HTR-8/SVneo (cell line): ENCODE measurements around the gene MEGF9.

Experiments
- DNase-seq: peaks from one replicate; pipeline ENCODE4 v3.0.0; 2011; ENCODE audit warnings: low spot score, mixed read lengths; ENCODE audit not compliant: insufficient read length
- FAIRE-seq: peaks from 2 replicates; lab custom pipeline; 2011; peaks lifted over from hg19 to GRCh38; lab: Jason Lieb, UNC

The MEGF9 gene

DNA sequence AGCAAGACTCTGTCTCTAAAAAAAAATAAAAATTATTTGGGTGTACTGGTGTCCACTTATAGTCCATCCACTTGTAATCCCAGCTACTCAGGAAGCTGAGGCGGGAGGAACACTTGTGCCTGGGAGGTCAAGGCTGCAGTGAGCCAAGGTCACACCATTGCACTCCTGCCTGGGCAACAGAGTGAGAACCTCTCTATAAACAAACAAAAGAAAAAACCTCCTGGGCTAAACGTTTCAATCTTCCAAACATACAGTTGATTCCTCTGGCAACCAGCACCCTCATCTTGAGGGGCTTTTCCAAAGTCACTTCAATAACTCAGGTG lies 120.4 kb downstream of the MEGF9 start:
- DNase-seq (no peak), FAIRE-seq (no peak)

DNA sequence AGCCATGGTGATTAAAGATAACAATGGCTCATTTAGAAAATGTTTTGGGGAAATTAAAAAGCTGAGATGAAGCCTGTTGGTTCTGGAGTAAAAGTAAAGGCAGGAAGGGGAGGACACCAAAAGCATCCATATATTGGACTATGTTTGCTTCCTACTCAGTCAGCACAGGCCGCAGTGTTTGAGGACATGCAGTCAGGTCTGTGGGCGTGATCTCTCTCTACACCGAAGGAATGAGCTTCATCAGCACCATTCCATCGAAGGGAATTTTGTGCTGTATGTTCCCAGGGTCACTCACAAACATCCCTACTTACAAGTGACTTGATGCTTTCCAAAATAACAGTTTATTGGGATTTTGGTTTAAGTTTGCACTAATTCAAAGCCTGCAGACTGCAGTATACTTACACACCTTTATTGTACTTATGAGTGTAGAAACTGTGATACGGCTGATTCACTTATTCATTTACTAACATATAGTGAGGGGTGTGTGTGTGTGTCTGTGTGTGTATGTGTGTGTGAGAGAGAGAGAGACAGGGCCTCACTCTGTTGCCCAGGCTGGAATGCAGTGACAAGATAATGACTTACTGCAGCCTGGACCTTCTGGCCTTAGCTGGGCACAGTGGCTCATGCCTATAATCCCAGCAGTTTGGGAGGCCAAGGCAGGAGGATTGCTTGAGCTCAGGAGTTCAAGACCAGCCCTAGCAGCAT lies 120.9 kb downstream of the MEGF9 start:
- no peak for DNase-seq
- no peak for FAIRE-seq

DNA sequence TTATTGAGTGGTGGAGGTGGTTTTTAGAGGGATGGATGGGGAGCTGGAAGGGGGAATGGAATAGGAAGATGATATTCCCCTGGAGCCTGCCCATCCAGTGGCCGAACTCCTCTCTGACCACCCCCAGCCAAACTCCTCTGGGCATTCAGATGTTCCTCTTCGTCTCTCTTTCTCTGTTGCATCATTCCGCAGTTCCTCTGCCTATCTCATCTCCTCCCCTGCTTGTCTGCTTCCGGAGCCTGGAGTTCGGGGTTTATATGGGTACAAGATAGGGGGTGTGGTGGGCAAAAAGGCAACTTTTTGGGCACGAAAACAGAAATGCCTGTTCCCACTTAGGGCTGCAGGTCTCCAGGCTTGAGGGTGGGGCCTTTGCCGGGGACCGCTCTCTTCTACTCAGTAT lies 122.1 kb downstream of the MEGF9 start:
- FAIRE-seq (no peak), DNase-seq (no peak)

DNA sequence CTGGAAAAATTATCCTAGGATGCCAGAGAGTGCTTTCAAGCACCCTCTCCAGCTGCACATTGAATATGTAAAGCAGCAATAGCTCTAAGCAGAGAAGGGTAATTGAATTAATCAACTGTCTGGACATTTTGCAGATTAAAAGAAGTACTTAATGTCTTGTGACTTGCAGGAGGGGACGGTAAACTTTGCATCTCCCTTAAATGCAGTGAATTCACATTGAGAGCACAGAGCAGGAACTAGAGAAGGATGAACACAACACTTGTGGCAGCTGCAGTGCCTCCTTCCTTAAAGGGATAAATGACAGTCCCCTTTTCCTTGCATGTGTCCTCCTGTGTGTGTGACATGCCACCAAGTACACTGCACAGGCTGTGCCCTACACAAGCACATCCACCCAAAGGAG lies 126.9 kb downstream of the MEGF9 start:
- DNase-seq (no peak), FAIRE-seq (no peak)

DNA sequence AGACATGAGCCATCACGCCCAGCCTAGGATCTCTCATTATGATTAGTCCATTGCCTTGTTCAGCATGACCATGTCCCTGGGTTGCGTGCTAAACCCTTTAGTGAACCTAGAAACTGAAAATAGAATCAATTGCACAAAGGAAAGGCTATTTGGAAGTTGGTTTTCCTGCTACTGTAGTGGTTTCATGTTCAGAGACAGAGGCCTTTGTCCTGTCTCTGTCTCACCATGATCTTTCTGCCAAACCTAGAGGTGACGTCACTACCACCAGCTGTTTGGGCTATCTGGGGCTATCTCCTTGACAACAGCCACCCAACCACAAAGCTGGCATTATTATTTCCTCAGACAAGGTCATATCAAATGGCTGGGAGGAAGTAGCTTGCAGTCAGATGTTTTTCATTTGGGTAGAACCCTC lies 130.3 kb downstream of the MEGF9 start:
- FAIRE-seq (no peak), DNase-seq (no peak)

DNA sequence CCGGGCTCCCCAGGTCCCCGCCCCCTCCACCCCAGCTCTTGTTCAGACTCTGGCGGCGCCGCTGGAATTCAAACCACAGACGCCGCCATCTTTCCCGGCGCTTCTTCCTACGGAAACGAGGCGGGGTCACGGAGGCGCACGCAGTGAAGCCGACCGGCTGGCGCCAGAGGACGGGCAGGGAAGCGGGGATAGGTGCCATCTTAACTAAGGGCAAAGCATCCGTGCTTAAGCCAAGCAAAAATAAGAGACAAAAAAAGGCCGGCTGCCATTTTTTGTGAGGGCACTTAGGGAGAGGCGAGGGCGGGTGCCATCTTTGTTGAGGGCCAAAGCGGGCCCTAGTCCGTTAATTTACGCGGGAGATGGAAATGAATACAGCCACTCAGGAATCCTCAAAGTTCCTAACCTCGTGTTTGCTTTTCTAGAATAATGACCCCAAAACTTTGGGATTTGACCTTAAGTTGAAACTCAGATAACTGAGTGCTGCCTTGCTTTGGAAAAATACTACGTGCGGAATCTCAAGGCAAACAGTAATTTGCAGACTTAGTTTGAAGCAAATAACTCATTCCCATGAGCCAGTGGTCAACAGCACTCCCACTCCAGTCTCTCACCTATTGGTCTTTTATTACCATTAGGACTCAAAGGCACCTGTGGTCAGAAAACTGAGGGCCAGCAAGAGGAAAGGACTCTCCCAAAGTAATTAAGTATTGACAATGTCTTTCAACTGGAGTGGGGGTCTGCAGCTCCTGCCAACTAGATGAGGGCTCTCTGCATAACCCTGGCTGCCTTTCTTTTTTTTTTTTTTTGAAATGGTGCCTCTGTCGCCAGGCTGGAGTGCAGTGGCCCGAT lies 134.0 kb downstream of the MEGF9 start, which contains the start of gene CDK5RAP2:
Gene CDK5RAP2 (minus strand): TSS at position 117 of the 846 bp plus-strand sequence. CDS start 189 bp downstream, outside the sequence.
- no peak for FAIRE-seq

DNA sequence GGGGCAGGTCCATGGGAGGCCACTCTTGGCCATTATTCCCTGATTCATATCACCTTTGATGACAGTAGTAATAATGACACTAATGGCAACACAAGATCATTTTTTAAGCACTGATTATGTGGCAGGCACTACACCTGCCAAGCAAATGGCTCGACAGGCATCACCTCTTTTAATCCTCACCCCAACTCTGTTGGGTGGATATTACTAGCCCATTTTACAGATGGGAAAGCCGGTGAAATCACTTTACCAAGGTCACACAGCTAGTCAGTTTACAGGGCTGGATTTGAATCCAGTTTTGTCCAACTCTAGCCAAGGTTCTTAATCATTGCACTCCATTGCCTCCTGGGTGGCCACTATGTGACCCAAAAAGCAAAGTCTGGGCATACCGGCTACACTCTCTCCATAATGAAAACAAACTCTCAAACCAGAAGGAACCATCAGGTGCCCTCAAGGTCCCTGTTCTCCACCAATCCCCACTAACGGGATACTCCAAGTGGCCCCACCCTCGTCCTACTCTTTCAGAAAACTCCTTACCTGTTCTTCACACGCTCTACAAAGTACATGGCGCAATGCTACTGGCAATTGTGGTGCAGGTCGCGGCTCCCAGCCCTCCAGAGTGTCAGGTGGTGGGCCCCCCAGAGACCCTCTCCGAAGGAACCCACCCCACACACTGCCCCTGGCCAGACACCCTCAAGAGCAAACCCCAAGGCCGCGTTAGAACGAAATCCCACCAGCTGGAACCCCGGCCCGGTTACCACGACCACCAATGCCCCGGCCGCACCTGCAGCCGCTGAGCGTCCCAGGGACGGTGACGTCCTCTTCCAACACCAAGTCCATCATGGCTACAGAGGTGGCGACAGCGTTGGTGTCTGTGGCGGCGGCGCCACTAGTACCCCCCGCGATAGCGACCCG lies 134.9 kb downstream of the MEGF9 start:
- no peak for FAIRE-seq
- no peak for DNase-seq

More for the DNA sequence above, 134.0 kb downstream of the MEGF9 start, which contains the start of gene CDK5RAP2:
- DNase-seq = peak; percentile 86

DNA sequence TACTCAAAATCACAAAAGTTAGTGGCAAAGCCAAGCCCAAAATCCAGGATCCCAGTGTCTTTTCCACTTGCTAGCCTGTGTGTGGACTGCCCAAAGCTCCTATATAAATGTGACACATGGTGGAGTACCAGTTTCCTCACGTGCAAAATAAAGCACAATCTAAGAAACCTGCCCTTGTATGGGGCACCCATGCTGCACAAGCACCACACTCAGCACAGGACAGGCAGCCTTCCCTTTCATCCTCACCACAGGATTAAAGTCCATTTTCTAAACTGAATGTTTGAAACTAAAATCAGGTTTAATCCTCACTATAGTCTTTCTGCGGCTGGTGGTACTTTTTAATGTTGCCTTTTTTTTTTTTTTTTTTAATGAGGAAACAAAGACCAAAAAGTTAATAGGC lies 139.8 kb downstream of the MEGF9 start:
- no peak for FAIRE-seq

DNA sequence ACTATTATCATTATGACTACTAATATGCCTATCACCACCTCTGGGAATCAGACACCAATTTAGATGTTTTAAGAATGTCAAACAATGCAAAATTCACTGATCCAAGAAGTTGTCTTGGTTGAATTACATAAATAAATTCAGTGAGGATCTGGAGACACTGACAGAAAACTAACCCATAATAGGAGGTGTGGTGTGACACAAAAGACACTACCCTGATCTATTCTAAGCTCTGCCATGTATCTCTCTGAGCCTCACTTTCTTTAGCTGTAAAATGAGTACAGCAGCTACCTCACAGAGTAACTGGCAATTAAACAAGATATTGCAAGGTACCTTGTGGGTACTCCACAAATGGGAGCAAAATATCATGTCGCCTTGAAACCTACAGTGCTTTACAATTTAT lies 141.8 kb downstream of the MEGF9 start:
- DNase-seq (no peak), FAIRE-seq (no peak)

More for the DNA sequence above, 139.8 kb downstream of the MEGF9 start:
- no peak for DNase-seq

DNA sequence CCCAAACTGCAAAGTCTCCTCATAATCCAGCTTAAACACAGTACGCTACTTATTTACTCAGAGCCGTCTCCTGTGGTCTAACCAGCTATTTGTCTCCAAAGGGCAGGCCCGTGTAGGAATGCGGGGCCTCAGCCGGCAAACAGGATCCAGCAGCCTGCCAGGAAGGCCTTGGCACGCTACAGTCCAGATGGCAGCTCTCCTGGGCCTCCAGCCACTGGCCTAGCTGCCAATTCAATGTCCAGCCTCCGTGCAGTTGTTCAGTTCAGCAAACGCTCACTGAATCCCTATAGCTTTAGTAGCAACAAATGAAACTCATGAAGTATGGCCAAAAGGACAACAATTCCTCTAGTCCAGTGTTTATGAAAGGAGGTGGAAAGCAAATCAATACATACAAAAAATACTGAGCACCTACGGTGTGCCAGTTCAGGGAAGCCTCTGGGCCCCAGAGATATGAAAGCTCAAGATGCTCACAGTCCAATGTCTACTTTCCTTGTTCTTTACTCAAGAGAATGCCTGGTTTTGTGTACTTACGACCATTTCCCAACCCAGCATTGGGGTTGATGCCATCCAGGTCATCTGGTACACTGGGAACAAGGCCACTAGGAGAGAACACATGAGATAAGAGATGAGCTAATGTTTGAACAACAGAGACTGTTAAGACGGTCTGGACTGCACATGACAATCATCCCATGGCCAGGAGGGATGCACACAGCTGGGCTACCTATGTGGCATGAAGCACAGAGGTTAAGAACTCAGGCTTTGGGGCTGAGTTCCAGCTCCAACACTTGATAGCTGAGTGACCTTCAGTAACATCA lies 142.6 kb downstream of the MEGF9 start:
- DNase-seq (no peak), FAIRE-seq (no peak)

DNA sequence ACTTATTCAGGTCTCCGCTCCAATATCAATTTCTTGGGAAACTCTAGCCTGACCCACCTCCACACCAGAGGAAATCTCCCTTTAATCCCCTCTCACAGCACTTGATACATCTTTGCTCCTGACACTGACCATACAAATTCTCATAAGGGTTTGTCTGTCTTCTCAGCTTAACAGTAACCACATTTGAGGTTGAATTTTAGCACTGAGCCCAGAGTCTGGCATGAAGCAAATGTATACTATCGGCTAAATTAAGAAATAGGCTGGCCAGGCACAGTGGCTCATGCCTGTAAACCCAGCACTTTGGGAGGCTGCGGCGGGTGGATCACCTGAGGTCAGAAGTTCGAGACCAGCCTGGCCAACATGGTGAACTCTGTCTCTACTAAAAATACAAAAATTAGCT lies 144.0 kb downstream of the MEGF9 start:
- no peak for DNase-seq
- FAIRE-seq = no peak

DNA sequence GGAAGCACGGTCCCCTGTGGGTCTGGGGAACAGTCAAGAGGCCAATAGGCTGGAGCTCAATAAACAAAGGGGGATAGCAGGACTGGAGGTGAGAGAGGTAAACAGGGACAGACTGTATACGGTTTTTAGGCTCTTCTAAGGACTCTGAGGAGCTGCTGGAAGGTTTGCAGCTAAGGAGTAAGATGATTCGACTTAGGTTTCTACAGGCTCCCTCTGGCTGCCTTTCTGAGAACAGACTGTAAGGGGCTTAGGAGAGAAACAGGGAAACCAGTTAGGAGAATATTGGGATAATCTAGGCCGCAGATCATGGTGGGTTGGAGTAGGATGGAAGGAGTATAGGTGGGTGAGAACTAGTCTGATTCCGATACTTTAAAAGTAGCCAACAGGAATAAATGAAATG lies 144.7 kb downstream of the MEGF9 start:
- FAIRE-seq (no peak), DNase-seq (no peak)

DNA sequence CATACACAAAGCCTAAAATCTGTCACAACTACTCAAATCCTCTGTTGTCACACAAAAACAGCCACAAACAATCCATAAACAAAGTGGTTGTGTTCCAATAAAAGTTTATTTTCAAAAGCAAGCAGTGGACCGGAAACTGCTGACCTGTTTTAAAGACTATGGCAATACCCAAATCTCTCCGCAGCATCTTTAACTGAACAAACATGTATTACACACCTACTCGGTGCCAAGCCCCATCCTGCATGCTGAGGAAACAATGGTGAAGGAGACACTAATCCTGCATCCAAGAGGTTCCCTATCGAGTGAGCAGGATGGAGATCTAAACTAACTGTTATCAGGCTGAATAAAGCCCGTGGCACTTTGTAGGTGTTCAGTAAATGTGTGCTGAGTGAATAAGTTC lies 145.5 kb downstream of the MEGF9 start:
- FAIRE-seq (no peak), DNase-seq (no peak)

DNA sequence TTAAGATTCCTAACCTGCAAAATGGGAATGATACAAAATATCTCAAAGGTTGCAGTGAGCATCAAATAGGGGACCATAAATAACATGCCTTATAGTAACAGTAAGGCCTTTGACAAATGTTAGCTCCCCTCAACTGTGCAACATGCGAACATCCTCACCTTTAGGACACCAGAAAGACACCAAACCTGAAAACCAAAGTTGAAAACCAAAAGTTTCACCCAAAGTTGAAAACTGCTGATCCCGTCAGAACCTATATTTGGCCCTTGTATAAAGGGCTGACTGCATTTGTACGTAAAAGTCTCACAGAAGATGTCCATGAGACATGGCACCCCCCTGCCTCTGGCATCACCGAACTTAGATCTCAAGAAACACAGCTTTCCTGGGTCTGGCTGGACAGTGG lies 146.4 kb downstream of the MEGF9 start:
- DNase-seq = no peak
- no peak for FAIRE-seq

DNA sequence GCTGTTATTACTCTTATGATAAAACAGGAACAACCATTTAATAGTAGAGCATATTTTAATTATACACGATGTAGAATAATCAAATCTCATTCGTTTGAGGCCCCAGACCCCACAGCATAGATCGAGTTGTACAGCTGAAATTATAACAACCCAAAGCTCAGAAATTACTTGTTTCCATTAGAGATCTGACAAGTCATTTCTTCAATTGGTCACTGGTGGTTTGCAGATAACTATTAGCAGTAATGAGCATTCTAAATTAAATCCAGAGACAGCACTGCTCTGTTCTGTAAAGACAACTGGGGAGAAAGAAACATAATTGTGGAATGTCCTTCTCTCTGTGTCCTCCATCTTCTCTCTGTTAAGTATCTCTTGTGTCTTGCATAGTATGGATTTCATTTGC lies 147.2 kb downstream of the MEGF9 start:
- FAIRE-seq (no peak), DNase-seq (no peak)

DNA sequence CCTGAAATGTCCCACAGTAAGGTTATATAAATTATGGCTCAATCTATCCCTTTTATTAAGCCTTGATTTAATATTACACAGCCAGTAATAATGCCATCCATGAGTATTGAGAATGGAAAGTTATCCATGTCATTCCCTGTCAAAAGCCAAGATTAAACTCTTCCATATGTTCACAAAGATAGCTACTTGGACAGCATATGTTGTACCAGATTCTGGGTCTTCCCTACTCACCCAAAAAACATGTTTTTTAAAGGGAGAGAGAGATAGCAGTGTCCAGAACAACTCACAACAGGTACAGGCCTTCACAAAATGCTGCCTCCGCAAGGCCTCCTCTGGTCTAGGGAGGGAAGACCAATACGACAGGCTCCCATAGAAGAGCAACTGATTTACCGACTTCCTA lies 149.7 kb downstream of the MEGF9 start:
- FAIRE-seq = no peak
- DNase-seq = no peak

DNA sequence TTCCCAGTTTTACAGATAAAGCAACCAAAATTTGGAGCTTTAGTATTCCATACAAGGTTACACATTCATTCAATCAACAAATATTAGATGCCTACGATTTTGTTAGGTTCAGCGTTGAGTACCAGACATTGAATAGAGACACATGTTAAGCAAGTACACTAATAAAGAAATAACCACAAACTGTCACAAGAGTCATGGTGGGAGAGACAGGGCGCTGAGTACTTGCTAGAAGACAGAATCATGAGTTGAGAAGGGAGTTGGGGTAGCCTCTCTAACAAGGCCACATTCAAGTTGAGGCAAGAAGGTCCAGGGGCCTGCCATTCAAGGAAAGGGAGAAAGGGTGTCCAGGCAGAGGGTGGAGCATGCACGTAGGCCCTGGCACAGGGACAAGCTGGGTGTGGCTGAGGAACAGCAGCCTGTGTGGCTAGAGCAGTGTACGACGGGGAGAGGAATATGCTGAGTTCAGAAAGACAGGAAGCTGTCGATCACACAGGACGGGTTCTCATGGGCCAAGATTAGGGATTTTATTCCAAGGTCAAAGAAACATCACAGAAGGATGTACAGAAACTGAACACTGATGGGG lies 151.3 kb downstream of the MEGF9 start:
- FAIRE-seq (no peak), DNase-seq (no peak)

DNA sequence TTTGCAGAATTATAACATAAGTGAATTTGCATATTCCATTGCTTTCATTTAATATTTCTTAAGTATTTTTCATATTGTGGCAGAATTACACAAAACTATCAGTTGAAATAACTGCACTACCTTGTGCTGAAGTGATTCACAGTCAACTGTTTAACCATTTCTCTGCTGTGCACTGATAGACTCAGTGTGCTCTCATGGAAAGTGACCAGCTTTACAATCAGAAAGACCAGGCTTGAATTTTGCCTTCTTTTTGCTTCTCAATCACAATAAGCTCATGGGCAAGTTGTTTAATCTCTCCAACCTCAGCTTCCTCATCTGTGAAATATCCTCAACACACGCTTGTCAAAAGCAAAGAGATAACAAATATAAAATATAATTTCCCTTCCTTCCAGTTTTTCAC lies 152.6 kb downstream of the MEGF9 start:
- DNase-seq (no peak), FAIRE-seq (no peak)

DNA sequence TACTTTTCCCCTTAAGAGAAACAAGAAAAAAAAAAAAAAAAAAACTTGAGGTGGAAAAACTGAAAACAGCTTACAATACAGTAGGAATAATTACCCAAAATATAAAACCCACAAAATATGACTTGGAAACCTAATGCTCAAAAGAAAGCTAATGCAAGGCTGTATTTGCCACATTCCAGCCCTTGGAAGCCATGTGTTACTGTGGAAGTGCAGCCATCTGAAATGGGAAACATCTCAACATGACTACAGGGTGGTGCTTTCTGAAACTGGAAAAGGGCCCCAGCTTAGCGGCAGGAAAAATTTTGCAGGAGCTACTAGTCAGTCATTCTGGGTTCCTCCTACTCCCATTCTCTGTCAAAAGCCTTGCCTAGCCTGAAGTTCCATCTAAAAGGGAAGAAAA lies 154.7 kb downstream of the MEGF9 start:
- no peak for DNase-seq

More for the DNA sequence above, 154.7 kb downstream of the MEGF9 start:
- FAIRE-seq = no peak
